ENCODE results near the gene KIZ.

KIZ gene

GRCh38 chr20:21105429-21106170 lies 20.3 kb upstream of the KIZ start:
- DNase-seq, result no peak

- no peak for DNase-seq
Observed at GRCh38 chr20:21106171-21107017, 19.5 kb upstream of the KIZ start, which contains the start of gene LINC00237. TSS of gene LINC00237 (minus strand) at chr20:21106358.

GRCh38 chr20:21109144-21109543 lies 16.7 kb upstream of the KIZ start:
- DNase-seq, result no peak

GRCh38 chr20:21110811-21111210 lies 15.1 kb upstream of the KIZ start:
- DNase-seq, result no peak

- DNase-seq, result no peak
Observed at GRCh38 chr20:21111416-21111815, 14.5 kb upstream of the KIZ start.

GRCh38 chr20:21113697-21114096 lies 12.2 kb upstream of the KIZ start:
- DNase-seq, result no peak

- no peak for DNase-seq
Observed at GRCh38 chr20:21114584-21114983, 11.3 kb upstream of the KIZ start.

- DNase-seq, result no peak
Observed at GRCh38 chr20:21117521-21117920, 8.4 kb upstream of the KIZ start.

GRCh38 chr20:21118138-21118537 lies 7.7 kb upstream of the KIZ start:
- DNase-seq, result no peak

GRCh38 chr20:21118782-21119181 lies 7.1 kb upstream of the KIZ start:
- no peak for DNase-seq

- DNase-seq, result no peak
Observed at GRCh38 chr20:21124190-21124589, 1.7 kb upstream of the KIZ start.

GRCh38 chr20:21125072-21125848 lies 622 bp upstream of the KIZ start:
- no peak for DNase-seq

- no peak for DNase-seq
Observed at GRCh38 chr20:21126581-21126870, 644 bp downstream of the KIZ start.

GRCh38 chr20:21127201-21127981 lies 1.5 kb downstream of the KIZ start:
- DNase-seq, result no peak

GRCh38 chr20:21129861-21130260 lies 4.0 kb downstream of the KIZ start:
- DNase-seq, result no peak

- no peak for DNase-seq
Observed at GRCh38 chr20:21133404-21133803, 7.5 kb downstream of the KIZ start.

- DNase-seq, result no peak
Observed at GRCh38 chr20:21133917-21134622, 8.2 kb downstream of the KIZ start.

GRCh38 chr20:21134883-21135493 lies 9.1 kb downstream of the KIZ start:
- no peak for DNase-seq

- DNase-seq, result no peak
Observed at GRCh38 chr20:21136015-21136732, 10.3 kb downstream of the KIZ start.

- no peak for DNase-seq
Observed at GRCh38 chr20:21137078-21137477, 11.2 kb downstream of the KIZ start.
